Activated T-helper 9 cell treated with anti-CD3 and anti-CD28 coated beads, Interleukin-2, amount 50 U/mL, for 16 hours (primary cell): ENCODE measurements around the gene MFAP3.
"Not testable (repeated sequence)": the region's sequence is repeated elsewhere in the genome, so short reads cannot be mapped to it uniquely, and the experiment has no call there.

Experiments
- DNase-seq: peaks from one replicate; pipeline ENCODE4 v3.0.0-alpha.2; 2020; ENCODE audit warnings: low read depth

MFAP3 gene

DNA sequence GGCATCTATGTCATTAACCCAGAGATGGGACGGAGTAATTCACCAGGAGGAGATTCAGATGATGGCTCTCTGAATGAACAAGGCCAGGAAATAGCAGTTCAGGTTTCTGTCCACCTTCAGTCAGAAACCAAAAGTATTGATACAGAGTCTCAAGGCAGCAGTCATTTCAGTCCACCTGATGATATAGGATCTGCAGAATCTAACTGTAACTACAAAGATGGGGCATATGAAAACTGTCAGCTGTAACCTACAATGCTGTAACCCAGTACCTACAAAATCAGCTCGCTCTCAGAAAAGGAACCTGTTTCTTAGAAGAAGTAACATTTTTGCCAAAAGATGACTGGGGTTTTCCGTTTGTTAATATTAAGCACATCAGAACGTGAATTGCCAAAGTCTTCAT, 14.7 kb downstream of the MFAP3 start:
- DNase-seq: no peak

DNA sequence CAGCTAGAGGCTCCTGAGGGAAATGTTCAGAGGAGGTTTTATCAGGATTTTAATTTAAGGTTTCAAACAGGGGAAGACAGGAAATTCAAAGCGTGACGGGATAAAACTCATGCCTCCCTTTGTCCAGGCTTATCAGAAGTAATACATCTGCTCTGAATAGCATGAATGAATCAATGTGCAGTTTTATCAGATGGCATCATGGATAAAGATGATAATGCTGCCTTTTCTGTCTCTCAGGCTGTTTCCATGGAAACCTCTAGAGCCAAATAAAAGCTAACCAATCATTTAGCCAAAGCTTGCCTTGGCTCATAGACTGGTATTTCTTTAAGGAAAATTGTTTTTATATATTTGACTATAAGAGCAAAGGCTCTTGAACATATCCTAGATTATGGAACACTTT, 16.4 kb downstream of the MFAP3 start:
- DNase-seq: no peak

DNA sequence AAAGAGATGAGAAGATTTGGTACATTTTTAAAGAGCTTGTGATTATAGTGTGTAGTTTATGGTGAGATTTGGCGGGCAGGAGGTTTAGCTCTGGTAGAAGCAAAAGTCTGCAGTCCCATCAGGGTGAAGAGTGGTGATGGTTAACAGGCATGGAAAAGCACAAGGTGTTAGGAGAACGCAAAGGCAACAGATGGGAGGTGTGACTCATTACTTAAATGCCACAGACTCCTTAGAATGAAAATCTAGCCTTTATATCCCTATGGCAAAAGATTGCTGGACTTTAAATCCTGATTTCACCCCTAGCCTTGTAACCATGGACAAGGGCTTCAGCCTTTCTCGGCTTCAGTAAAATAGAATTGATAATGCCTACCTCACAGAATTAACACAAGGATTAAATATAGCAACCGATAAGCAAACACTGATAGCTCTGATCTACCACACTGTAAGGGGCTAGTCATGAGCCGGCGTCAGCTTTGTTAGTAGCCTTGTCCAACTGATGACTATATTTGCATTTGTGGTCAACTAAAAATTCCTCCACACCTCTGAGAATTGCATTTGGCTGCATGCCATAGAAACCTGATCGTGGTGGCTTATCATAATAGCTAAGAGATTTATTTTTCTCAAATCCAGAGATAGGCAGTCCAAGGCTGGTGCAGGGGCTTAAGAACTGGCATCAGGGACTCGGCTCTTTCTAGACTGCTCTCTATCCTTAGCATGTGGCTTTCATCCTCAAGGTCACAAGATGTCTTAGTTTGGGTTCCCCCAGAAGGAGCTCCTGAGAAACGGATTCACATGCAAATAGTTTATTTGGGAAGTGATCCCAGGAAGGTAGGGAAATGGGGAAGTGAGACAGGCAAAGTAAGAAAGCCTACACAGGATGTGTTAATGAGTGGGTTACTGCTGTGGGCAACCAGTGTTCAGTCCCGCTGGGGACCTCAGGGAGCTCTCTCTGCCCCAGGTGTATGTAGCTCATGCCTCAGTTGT, 19.6 kb downstream of the MFAP3 start:
- DNase-seq: no peak

DNA sequence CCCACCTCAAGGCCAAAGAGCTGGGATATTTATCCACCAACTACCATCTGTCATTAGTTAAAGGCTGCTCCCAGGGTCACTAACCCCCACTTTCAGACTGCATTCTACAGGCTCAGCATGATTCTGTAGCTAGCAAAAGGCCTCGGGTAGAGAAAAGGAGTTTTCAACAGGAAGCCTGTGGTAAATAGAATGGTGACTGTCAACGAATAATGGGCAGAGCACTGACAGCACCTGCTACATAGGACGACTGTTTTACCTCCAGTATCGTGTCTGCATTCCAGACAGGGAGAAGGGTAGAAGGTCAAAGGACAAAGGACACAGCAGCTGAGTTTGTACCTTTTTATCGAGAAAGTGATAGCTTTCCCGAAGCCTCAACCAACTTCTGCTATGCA, 20.3 kb downstream of the MFAP3 start:
- DNase-seq: no peak

DNA sequence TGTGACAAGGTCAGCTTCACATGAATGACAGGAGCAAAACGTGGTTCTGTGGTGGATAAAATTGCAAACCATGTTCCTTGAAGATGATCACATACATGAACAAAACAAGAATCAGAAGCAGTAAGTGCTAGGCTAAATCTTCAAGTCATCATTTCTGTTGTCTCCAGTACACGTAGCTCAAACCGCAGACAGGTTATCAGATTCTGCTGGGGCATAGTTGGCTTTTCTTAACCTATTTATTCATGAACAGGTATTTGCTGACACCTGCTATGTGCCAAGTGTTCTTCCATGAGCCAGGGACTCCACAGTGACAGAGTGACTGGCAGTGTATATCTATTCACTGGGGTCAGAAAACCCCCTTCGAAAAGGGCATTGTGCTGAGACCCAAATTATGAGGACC, 20.8 kb downstream of the MFAP3 start:
- no peak for DNase-seq

DNA sequence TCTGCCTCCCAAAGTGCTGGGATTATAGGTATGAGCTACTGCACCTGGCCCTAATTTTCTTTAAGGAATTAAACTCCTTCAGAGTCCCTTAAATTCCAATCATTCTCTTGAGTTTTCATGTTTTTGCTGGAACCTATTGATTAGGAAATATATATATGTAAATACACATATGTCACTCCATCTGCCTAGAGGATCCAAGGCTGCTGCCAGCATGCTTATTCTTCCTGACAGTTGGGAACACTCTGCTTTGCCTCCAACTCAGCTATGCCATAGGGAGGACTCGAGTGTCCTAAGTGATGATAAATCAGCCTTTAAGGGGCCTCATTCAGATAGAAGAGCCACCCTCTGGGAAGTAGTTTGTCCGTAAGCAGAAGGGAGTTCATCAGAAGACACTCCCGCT, 21.8 kb downstream of the MFAP3 start:
- DNase-seq: no peak

DNA sequence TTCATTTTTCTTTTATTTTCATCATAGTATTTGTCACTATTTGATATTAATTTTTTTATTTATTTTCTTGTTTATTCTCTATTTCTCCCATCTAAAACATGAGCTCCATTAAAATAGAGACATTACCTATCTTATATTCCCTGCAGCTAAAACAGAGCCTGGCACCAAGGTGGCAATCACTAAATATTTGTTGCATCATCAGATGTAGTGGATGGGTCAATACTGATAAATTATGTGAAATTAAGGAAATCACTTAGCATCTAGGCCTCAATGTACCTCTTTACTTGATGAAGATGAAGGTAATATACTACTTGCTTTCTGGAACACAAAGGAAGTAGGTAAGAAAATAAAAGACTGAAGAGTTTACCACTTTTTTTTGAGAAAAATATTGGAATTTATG, 24.6 kb downstream of the MFAP3 start:
- DNase-seq: no peak

DNA sequence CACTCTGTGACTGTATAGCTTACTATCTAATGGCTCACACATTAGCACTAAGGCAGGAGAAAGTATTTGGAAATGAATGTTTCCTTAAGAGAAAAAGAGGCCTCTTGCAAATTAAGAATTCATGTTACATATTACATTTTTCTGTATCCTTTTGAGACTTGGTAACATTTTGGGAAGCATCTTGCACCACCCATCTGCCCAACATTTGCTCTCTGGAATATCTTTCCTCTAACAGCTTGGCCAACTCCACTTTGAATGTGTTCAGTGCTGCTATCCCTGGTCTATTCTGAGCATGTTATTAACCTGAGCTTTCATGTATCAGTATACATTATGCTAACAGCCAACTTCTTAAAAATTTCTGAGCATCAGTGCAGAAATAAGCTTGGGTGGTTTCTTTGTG, 27.2 kb downstream of the MFAP3 start:
- DNase-seq: no peak

DNA sequence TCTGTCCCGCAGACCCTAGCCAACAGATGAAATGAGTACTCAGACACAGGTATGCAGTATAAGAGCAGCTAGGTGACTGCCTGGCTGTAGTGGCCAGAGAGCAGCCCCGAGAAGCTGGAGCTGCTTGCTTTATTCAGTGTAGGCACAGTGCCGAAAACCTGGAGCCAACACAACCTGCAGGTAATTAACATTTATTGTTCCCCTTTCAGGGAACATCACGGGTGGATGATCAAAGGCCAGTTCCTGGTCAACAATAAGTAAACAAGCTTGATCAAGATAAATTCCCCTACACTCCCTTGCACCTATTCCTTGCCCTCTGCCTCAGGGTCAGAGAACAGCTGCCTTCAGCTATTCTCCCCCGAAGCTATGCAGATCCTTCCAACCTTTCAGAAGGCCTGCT, 31.1 kb downstream of the MFAP3 start:
- DNase-seq: not testable (repeated sequence)

DNA sequence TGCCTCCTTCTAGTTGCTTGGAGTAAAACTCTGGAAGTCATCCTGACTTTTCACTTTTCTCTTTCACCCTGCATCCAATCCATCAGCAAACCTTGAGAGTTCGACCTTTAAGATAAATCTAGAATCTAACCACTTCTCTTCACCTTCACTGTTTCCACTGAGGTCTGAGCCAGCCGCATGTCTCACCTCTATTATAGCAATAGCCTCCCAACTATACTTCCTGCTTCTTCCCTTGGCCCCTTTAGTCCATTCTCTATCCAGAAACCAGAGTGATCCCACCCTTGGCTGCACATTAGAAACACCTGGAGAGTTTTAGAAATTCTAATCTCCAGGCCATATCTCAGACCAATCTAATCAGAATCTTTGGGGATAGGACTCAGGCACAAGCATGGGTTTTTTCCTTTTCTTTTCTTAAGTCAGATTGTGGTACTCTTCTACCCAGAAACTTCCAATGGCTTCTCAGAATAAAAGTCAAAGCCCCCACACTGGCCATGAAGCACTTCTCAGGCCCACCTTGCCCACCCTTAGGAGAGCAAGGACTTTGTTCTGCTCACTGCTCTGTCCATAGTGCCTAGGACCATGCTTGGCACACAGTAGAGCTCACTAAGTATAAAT, 33.1 kb downstream of the MFAP3 start:
- DNase-seq: no peak

DNA sequence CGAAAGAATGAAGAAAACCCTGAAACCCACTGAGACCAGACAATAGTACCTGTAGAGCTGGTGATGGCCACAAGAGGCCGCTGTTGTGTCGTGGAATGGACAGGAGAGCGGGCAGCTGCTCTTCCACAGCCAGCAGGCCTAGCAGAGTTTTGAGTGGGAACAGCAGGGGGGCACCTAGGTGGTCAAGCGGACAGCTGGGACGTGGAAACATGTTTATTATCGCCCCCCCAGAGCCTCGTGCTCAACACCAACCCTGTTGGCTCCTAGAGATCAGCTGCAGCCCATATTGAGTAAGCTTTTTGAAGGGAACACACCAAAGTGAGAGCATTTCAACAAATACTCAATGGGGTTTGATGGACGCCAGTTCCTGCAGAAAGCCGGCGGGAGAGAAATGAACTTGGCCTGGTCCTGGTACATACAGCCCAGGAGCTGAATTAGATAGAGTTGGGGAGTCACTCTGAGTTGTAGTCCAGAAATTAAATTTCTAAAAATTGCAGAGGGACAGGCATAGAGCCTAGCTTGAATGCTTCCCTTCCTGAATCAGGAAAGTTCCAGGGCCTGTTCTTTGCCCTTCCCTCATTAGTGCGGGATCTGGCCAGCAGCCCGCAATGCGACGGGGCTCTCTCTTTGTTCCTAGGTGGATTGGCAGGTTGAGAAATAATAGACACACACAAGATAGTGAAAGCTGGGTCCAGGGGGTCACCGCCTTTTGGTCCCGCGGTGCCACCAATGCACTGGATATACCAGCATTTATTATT, 33.8 kb downstream of the MFAP3 start:
- DNase-seq: peak; percentile 73

DNA sequence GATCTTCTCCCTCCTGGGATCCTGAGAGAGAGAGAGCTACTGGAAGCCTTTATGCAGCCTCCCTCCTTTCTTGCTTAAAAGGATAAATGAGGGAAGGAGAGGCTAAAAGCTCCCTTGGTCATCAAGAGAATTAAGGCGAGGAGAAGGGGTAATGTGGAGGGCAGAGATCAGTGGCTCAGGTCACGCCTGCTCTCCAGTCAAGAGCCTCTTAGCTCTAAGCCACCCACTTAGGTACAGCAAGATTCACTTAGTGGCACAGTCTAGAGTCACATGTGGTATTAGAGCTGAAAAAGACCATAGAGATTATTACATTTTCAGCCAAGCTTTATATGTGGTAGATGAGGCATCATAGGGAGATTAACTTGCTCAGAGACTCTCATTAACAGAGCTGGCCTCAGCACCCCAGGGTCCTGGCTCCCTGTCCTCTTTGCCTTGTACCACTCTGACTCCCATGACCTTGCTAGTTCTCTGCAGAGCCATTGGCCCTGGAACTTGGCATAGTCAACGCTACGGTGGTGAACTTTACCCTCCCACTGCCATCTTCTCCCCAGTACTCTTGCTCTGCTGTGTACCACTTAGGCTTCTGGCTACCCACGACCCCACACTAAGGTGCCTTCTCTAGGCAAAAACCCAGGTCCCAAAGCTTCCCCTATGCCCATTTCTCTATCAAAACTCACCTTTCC, 37.6 kb downstream of the MFAP3 start:
- no peak for DNase-seq

DNA sequence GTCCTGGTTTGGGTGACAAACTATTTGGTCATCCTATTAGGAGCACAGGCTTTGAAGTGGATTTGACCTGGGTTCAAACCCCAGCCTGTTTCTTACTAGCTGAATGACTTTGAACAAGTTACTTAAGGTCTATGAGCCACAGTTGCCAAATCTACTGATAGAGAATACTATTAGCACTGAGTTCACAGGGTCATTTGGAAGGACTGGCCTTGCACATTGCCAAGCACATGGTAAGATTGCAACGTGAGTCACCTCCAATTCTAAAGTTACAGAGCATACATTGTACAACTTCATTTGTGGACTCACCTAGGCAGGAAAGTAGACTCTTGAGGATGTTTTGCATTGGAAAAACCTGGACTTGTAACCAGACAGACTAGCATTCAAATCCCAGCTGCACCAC, 38.9 kb downstream of the MFAP3 start:
- DNase-seq: no peak

DNA sequence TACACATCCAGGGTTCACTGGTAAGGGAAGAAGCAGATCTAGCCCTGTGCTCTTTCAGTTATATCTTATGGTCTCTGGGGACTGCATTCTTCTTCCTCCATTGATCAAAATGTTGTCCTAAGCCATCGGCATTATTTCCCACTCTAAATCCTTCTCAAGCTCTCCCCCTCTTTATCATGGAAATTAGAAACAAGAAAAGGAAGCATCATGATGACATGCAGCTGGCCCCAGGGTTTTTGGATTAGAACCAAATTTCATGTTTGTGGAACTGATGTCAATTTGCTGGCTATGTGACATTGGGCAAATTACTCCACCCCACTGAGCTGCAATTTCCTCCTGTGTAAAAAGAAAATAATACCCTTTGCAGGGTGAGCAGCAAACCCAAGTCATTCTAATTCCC, 39.5 kb downstream of the MFAP3 start:
- DNase-seq: no peak

DNA sequence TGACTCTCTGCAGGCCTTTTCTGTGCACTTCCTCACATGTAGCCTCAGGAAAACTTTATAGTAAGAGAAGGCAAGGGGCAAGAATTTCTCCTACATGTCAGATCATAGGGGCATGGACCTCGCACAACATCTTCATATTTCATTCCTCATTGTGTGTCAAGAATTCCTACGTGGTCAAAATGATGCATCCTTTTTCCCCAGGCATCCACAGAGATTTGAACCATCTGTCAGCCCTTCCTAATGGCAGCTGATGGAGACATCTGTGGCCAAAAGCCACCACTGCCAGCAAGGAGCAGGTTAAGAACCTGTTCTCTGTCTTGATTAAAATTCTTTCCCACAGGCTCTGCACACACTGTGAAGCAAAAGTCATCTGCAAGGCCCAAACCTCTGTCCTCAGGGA, 42.5 kb downstream of the MFAP3 start:
- DNase-seq: no peak

DNA sequence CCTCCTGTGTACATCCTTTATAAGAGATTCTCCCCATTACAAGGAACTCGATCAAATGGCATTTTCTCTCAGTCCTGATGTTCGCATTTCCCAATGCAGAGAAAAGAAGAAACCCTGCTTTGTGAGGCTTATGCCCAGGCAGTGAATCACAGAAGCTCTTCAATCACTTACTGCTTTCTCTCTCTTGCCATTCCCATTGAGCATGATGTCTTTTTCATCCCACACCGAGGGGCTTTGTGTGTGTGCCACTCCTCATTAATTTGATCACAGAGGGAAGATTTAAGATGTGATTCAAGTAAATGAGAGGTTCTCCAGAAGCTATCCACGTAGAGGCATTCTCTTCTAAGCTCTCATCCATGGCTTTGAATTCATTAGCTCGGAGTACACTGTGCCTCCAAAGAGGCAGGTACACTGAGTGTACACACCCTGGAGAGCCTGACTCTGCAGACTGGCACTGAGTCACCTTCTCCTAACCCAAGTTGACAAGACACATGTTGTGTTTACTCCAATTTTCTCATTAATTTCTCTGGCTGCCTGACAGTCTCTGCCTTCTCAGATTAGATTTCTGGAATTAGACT, 45.4 kb downstream of the MFAP3 start:
- no peak for DNase-seq

DNA sequence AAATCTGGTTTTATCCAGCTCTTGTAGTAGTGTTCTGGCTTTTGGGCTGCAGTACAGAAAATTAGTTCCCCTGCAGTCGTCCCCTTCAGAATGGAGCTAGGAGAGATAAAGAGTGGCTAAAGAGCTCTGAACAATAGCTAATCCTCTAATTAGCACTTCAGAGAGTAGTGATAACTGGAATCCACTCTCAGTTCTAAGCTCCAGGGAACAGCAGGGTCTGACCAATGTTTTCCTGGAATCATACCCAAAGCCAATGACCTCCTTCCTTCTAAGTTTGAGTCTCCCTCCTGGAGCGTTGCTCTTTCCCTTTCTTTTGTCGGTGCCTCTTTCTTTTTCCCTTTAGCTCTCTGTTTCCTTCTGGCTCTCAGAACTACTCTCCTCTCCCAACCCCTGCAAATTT, 47.4 kb downstream of the MFAP3 start:
- no peak for DNase-seq

DNA sequence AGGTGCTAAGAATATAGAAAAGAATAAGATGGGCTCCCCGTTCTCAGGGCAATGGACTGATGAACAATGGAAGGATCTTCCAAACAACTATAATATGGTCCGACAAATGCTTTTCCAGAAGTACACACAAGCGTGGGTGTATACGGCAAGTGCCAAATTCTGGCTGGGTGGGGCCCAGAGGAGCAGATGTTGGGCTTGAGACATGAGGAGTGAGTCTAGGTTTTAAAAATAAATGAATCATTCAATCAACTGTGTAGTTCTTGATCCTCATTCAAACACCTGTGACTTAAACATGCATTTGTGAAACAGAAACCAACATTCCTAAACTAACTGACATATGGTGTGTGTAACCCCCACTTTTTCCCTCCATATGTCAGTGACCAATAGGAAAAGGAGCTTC, 47.9 kb downstream of the MFAP3 start:
- DNase-seq: no peak

DNA sequence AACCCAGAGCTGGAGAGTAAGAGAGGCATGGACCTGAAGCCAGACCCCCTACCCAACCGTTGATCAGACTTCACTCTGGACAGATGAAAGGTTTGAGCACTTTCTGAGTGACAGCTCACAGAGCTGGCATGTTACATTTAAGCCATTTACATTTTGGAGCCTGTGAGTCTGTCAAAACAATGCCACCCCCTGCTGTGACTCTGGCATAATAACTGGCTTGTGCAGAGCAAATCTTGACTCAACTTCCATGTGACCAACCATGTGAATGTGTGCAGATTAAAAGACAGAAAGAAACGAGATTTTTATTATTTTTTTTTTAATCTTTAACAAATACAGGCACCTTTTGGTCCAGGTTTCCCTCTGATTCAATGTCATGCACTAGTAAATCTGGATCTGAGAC, 48.5 kb downstream of the MFAP3 start:
- DNase-seq: no peak

DNA sequence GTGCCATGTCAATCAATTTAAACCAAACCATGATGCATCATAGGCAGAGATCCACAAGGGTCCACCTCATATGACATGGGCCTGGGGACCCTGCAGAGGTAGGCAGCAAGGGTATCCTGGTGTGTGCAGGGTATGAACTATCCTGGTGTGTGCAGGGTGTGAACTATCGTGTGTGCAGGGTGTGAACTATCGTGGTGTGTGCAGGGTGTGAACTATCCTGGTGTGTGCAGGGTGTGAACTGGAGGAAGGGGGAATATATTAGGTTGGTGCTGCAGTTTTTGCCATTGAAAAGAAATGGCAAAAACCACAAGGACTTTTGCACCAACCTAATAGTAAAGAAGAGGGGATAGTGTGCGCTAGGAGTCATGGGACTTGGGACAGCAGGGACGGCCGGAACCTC, 50.0 kb downstream of the MFAP3 start:
- DNase-seq: no peak

DNA sequence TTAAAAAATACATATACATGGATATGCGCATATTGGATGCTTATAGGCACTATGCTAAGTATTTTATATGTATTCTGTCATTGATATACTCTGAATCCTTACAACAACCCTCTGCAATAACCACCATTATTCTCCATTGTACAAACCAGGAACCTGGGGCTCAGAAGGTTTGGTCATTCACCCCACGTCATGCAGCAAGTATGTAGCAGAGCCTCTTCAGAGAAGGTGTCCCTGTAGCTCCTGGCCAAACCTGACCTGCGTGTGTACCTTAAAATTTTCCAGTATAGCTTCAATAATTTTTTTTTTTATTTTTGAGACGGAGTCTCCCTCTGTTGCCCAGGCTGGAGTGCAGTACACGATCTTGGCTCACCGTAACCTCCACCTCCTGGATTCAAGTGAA, 51.9 kb downstream of the MFAP3 start:
- DNase-seq: no peak
